Breast epithelium (tissue), 3 donors: ENCODE measurements around the gene HUS1B.

Source experiments
- CTCF ChIP-seq, 3 donors: fragments of 450-650 bp; IDR thresholded peaks; one replicate each; pipeline ENCODE4 v1.5.1; 2016 to 2017; ENCODE audit warnings: antibody characterized with exemption in 3 of 3, mild to moderate bottlenecking in 3 of 3, moderate library complexity in 3 of 3
- POLR2A ChIP-seq: fragments of 450-650 bp; IDR thresholded peaks from one replicate; pipeline ENCODE4 v1.6.1; 2016; ENCODE audit warnings: antibody characterized with exemption, mild to moderate bottlenecking, moderate library complexity
- POLR2AphosphoS5 ChIP-seq, 3 donors: sonication (generic); formaldehyde crosslinking; IDR thresholded peaks; one replicate each; pipeline ENCODE4 v1.6.1; 2017; ENCODE audit warnings: antibody characterized with exemption in 3 of 3

GRCh38 chr6:620950-621349 lies 36.0 kb downstream of the HUS1B start:
- TF ChIP-seq CTCF (IDR thresholded peaks at IDR 0.05) (no peak), POLR2A (no peak), POLR2AphosphoS5 (IDR thresholded peaks at IDR 0.05) (no peak)
